Activated naive CD8-positive, alpha-beta T cell (primary cell): ENCODE results near the gene ABCC6.
A peak's percentile ranks its signal among the peaks of the same experiment; 100 is the strongest.

Source experiments
- H3K27ac Mint-ChIP-seq: one replicate; pipeline ENCODE4 v1.8.0; 2021; ENCODE audit warnings: mixed read lengths
- H3K27me3 Mint-ChIP-seq: one replicate; pipeline ENCODE4 v1.8.0; 2021; ENCODE audit warnings: mixed read lengths
- H3K36me3 Mint-ChIP-seq: one replicate; pipeline ENCODE4 v1.8.0; 2021; ENCODE audit warnings: mixed read lengths
- H3K4me1 Mint-ChIP-seq: one replicate; pipeline ENCODE4 v1.8.0; 2021; ENCODE audit warnings: low read depth, mixed read lengths
- H3K4me3 Mint-ChIP-seq: one replicate; pipeline ENCODE4 v1.8.0; 2021; ENCODE audit warnings: mild to moderate bottlenecking, mixed read lengths
- H3K9me3 Mint-ChIP-seq: one replicate; pipeline ENCODE4 v1.8.0; 2021; ENCODE audit warnings: low read depth, mixed read lengths

Gene ABCC6

GRCh38 chr16:16138034-16138635 lies 85.2 kb downstream of the ABCC6 start:
- Mint-ChIP-seq H3K9me3 (no peaks in the 10 kb centered on the region), H3K4me3 (no peak overlapping the region), H3K4me1 (no peaks in the 10 kb centered on the region), H3K27ac (no peak overlapping the region), H3K36me3 (peaks cover 7% of the 10 kb centered on the region), H3K27me3 (no peaks in the 10 kb centered on the region)

DNA sequence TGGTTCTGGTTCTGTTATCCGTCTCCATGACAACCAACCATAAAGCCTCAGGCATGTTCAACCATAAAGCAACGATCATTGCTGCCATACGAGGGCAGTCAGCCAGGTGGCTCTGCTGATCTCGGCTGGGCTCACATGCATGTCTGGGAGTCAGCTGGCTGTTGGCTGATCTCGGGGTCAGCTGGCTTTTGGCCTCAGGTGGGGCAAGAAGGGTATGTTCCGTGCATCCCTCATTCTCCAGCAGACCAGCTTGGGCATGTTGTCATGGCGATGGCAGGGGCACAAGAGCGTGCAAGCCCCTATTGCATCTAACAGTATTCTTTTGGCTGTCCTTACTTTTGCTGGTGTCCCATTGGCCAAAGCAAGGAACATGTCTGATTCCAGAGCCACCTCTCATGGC lies 86.2 kb downstream of the ABCC6 start:
- Mint-ChIP-seq H3K27ac (no peak overlapping the region), H3K4me3 (no peak overlapping the region), H3K36me3 (peaks cover 7% of the 10 kb centered on the region), H3K27me3 (no peaks in the 10 kb centered on the region), H3K4me1 (no peaks in the 10 kb centered on the region), H3K9me3 (no peaks in the 10 kb centered on the region)

DNA sequence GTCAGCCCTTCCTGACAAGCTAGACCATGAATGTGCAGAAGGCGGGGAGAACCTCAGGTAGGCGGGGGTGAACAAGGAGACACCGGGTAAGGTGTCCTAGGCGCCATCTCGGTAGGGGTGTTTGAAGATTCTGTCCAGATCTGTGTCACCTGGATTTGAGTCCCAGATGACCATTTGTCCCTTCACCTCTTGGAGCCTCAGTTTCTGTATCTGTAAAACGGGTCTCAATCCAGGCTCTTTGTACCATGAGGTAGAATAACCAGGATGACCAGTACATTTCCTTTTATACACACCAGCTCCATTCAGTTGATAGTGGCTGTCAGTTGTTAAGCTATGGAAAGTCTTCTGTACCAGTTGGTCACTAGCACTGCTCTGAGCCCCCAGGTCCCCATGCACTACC lies 86.7 kb downstream of the ABCC6 start:
- no peak overlapping the region for H3K27ac Mint-ChIP-seq
- no peak overlapping the region for H3K4me3 Mint-ChIP-seq
- H3K4me1 Mint-ChIP-seq = no peaks in the 10 kb centered on the region
- H3K9me3 Mint-ChIP-seq = no peaks in the 10 kb centered on the region
- H3K36me3 Mint-ChIP-seq = peaks cover 7% of the 10 kb centered on the region
- no peaks in the 10 kb centered on the region for H3K27me3 Mint-ChIP-seq

DNA sequence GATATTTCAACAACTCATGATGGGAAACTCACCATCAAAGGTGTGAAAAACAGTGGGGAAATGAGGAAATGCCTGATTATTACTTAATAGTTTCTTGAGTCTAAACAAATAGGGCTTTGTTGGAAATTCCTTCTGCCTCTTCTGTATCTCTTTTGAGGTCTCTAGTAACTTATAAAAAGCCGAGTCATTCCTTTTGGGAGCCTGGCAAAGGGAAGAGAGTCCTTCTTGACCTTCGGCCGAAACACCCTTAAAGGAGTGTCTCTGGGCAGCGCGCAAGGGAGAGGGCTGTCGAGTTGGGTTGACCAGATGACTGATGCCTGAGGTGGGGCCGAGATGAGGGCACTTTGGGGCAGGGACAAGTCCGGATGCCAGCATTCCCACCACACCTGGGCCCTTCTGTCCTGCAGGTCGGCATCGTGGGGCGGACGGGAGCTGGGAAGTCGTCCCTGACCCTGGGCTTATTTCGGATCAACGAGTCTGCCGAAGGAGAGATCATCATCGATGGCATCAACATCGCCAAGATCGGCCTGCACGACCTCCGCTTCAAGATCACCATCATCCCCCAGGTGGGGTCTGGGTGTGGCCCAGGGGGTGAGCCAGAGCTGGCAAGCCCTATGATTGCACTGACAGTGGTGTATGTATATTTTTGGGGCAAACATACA lies 89.2 kb downstream of the ABCC6 start:
- no peaks in the 10 kb centered on the region for H3K9me3 Mint-ChIP-seq
- H3K4me3 Mint-ChIP-seq = no peak overlapping the region
- no peaks in the 10 kb centered on the region for H3K4me1 Mint-ChIP-seq
- no peak overlapping the region for H3K27ac Mint-ChIP-seq
- H3K27me3 Mint-ChIP-seq = no peaks in the 10 kb centered on the region
- peaks cover 4% of the 10 kb centered on the region for H3K36me3 Mint-ChIP-seq

- H3K27ac Mint-ChIP-seq = no peak overlapping the region
- H3K4me1 Mint-ChIP-seq = peaks cover 1% of the 10 kb centered on the region
These were observed 91.6 kb downstream of the ABCC6 start for GRCh38 chr16:16131659-16132058.

DNA sequence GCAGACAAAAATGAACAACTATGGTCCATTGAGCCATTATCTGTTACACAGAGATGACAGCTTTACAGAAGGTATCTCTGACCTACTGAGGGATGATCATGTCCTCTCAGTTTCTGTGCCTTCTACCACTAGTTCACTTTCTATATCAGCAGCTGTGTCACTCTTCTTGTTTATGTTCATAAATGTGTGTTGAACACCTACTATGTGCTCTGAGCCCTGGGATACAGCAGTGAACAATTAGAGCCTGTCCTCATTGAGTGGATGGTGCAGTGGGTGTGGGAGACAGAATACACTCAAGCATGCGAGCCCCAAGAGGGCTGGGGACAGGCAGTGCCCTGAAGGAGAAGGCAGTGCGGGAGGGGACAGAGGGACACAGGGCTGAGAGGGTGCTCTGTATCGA lies 92.1 kb downstream of the ABCC6 start:
- no peaks in the 10 kb centered on the region for H3K27me3 Mint-ChIP-seq
- H3K4me1 Mint-ChIP-seq = peaks cover 1% of the 10 kb centered on the region
- no peaks in the 10 kb centered on the region for H3K9me3 Mint-ChIP-seq
- H3K36me3 Mint-ChIP-seq = peaks cover 4% of the 10 kb centered on the region
- H3K27ac Mint-ChIP-seq = no peak overlapping the region
- H3K4me3 Mint-ChIP-seq = no peak overlapping the region

More at GRCh38 chr16:16131659-16132058, 91.6 kb downstream of the ABCC6 start:
- H3K4me3 Mint-ChIP-seq = no peak overlapping the region
- no peaks in the 10 kb centered on the region for H3K9me3 Mint-ChIP-seq
- H3K36me3 Mint-ChIP-seq = peaks cover 4% of the 10 kb centered on the region
- no peaks in the 10 kb centered on the region for H3K27me3 Mint-ChIP-seq

- Mint-ChIP-seq H3K27ac (peak overlapping the region; percentile 58), H3K4me1 (peaks cover 1% of the 10 kb centered on the region), H3K4me3 (no peak overlapping the region), H3K36me3 (peaks cover 16% of the 10 kb centered on the region), H3K9me3 (peaks cover 8% of the 10 kb centered on the region), H3K27me3 (no peaks in the 10 kb centered on the region)
These were observed 95.7 kb downstream of the ABCC6 start for GRCh38 chr16:16127469-16128116.

GRCh38 chr16:16126896-16127295 lies 96.4 kb downstream of the ABCC6 start:
- Mint-ChIP-seq H3K27ac (peak overlapping the region; percentile 58), H3K4me3 (no peak overlapping the region), H3K9me3 (peaks cover 8% of the 10 kb centered on the region), H3K4me1 (peaks cover 1% of the 10 kb centered on the region), H3K36me3 (peaks cover 16% of the 10 kb centered on the region), H3K27me3 (no peaks in the 10 kb centered on the region)

DNA sequence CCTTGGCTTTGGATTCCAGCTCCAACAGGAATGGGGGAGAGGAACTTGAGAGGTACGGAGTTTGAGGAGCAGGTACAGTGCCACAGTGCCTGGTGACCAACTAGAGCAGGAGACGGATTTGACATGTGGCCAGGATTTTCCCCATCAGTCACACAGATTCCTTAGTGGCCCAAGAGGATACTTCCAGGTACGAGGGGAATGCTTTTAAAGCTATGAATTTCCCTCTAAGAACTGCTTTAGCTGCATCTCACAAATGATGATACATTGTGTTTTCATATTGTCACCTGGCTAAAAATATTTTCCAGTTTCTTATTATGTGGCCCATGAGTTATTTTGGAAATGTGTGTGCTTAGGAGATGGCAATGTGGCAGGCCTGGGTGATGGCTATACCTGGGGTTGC lies 98.3 kb downstream of the ABCC6 start:
- H3K4me3 Mint-ChIP-seq = no peak overlapping the region
- peaks cover 8% of the 10 kb centered on the region for H3K9me3 Mint-ChIP-seq
- H3K36me3 Mint-ChIP-seq = peaks cover 16% of the 10 kb centered on the region
- H3K27ac Mint-ChIP-seq = no peak overlapping the region
- H3K27me3 Mint-ChIP-seq = no peaks in the 10 kb centered on the region
- peaks cover 1% of the 10 kb centered on the region for H3K4me1 Mint-ChIP-seq

- Mint-ChIP-seq H3K27me3 (no peaks in the 10 kb centered on the region), H3K9me3 (peaks cover 8% of the 10 kb centered on the region), H3K4me3 (no peak overlapping the region), H3K27ac (no peak overlapping the region), H3K4me1 (peaks cover 1% of the 10 kb centered on the region), H3K36me3 (peaks cover 16% of the 10 kb centered on the region)
These were observed 98.9 kb downstream of the ABCC6 start for GRCh38 chr16:16124438-16124837.

DNA sequence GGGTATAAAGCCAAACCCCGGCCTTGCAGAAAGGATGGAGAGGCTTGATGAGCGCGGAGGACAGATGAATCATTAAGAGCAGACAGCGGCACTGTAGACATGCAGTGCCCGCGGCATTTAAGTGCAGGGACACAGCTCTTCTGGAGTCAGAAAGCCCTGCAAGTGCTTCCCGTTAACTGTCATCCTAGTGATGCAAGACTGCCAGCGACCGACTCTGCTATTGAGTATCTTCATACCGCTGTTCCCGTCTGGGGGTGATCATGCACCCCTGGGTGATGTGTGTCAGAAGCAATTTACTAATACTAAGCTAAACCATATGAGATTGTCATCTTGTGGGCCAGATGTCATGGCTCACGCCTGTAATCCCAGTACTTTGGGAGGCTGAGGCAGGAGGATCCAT lies 101.0 kb downstream of the ABCC6 start:
- H3K27ac Mint-ChIP-seq = no peak overlapping the region

GRCh38 chr16:16121185-16121727 lies 102.0 kb downstream of the ABCC6 start:
- peaks cover 8% of the 10 kb centered on the region for H3K9me3 Mint-ChIP-seq
- H3K36me3 Mint-ChIP-seq = peaks cover 31% of the 10 kb centered on the region
- no peaks in the 10 kb centered on the region for H3K27me3 Mint-ChIP-seq
- H3K27ac Mint-ChIP-seq = no peak overlapping the region
- H3K4me1 Mint-ChIP-seq = no peaks in the 10 kb centered on the region
- no peak overlapping the region for H3K4me3 Mint-ChIP-seq

More for the DNA sequence above, 101.0 kb downstream of the ABCC6 start:
- H3K36me3 Mint-ChIP-seq = peaks cover 25% of the 10 kb centered on the region
- peaks cover 1% of the 10 kb centered on the region for H3K4me1 Mint-ChIP-seq
- H3K27me3 Mint-ChIP-seq = no peaks in the 10 kb centered on the region
- peaks cover 8% of the 10 kb centered on the region for H3K9me3 Mint-ChIP-seq
- H3K4me3 Mint-ChIP-seq = no peak overlapping the region

GRCh38 chr16:16120382-16121184 lies 102.7 kb downstream of the ABCC6 start:
- peaks cover 29% of the 10 kb centered on the region for H3K36me3 Mint-ChIP-seq
- no peaks in the 10 kb centered on the region for H3K4me1 Mint-ChIP-seq
- no peak overlapping the region for H3K4me3 Mint-ChIP-seq
- no peak overlapping the region for H3K27ac Mint-ChIP-seq
- no peaks in the 10 kb centered on the region for H3K27me3 Mint-ChIP-seq
- peaks cover 8% of the 10 kb centered on the region for H3K9me3 Mint-ChIP-seq

- no peak overlapping the region for H3K4me3 Mint-ChIP-seq
- no peaks in the 10 kb centered on the region for H3K27me3 Mint-ChIP-seq
- peaks cover 7% of the 10 kb centered on the region for H3K9me3 Mint-ChIP-seq
- no peaks in the 10 kb centered on the region for H3K4me1 Mint-ChIP-seq
- H3K27ac Mint-ChIP-seq = no peak overlapping the region
- peaks cover 29% of the 10 kb centered on the region for H3K36me3 Mint-ChIP-seq
These were observed 103.3 kb downstream of the ABCC6 start for GRCh38 chr16:16120044-16120381.

GRCh38 chr16:16118337-16118736 lies 105.0 kb downstream of the ABCC6 start:
- peaks cover 25% of the 10 kb centered on the region for H3K36me3 Mint-ChIP-seq
- H3K9me3 Mint-ChIP-seq = no peaks in the 10 kb centered on the region
- no peak overlapping the region for H3K4me3 Mint-ChIP-seq
- H3K27ac Mint-ChIP-seq = no peak overlapping the region
- no peaks in the 10 kb centered on the region for H3K27me3 Mint-ChIP-seq
- H3K4me1 Mint-ChIP-seq = no peaks in the 10 kb centered on the region
